SH-SY5Y (cell line): ENCODE results near the gene TOP3A.

Experiments
- GATA2 ChIP-seq: IDR thresholded peaks from 2 replicates; pipeline ENCODE4 v1.6.1; 2011; ENCODE audit warnings: mild to moderate bottlenecking, low read depth, low read length
- GATA3 ChIP-seq: IDR thresholded peaks from 2 replicates; pipeline ENCODE4 v1.6.1; 2011; ENCODE audit warnings: low read depth, mild to moderate bottlenecking, low read length, moderate library complexity

TOP3A gene

DNA sequence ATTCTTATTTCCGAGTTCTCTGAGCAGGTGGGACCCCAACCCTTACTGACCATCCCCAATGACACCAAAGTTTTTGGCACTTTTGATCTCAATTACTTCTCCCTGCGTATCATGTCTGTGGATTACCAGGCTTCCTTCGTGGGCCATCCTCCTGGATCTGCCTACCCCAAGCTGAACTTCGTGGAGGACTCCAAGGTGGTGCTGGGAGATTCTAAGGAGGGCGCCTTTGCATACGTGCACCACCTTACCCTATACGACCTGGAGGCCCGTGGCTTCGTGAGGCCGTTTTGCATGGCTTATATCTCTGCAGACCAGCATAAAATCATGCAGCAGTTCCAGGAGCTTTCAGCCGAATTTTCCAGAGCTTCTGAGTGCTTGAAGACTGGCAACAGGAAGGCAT is 1.2 kb upstream of the TOP3A start:
- no peak for TF ChIP-seq GATA2
- no peak for TF ChIP-seq GATA3

DNA sequence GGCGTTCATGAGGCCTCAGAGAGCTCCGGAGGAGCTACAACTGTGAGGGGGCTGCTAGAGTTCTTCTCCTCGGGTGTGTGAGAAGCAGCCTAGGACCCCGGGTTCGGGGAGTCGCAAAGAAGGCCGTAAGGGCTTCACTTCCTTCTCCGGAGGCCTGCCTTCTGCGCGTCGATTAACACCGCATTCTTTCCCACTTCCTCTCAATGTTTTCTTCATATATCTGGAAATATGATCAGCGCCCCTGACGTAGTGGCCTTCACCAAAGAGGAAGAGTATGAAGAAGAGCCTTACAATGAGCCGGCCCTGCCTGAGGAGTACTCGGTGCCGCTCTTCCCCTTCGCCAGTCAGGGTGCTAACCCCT is 748 bp upstream of the TOP3A start:
- TF ChIP-seq GATA2 (no peak), GATA3 (no peak)

- TF ChIP-seq GATA3: no peak
- 0 out of 2 replicates have a peak, but pooled peaks have one; percentile 4 for TF ChIP-seq GATA2
Measured at GRCh38 chr17:18314059-18314730, 599 bp downstream of the TOP3A start.

DNA sequence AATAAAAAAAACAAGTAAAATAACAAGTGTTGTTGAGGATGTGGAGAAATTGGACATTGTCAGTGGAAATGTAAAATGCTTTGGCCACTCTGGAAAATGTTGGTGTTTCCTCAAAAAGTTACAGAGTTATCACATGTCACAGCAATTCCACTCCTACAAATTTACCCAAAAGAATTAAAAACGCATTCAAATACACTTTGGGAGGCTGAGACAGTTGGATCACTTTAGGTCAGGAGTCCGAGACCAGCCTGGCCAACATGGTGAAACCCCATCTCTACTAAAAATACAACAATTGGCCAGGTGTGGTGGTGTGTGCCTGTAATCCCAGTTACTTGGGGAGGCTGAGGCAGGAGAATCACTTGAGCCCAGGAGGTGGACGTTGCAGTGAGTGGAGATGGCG is 5.6 kb downstream of the TOP3A start:
- no peak for TF ChIP-seq GATA2
- no peak for TF ChIP-seq GATA3

DNA sequence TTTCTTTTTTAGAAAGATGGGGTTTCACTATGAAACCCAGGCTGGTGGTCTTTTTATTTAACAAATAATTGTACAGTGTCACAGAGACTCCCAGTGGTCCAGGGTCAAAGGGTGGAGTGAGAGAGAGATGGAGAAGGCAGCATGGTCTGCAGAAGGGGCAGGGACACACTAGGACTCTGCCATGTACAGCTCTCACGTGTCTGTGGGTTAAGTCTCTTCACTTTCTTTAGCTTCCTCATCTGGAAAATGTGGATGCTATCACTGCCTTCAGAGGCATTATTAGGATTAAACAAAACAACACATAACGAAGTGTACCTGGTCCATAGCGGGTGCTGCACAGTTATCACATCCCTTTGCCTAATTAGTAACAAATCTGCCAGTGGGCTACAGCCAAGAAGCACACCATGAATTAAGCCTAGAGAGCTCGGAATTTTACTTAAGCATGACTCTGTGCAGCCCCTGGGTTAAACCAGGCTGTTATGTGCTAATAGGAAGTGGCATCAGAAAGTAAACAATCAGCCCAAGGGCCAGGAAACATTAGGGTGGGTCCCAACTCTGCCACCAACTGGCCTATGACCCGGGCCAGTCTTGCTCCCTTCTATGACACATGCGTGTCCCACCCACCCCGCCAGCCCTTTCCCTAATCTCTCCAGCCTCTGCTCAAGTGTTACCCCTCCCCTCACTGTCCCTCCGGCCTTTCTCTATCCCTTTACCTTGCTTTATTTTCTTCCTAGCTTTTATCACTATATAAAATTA is 13.9 kb downstream of the TOP3A start:
- TF ChIP-seq GATA2 (no peak), GATA3 (no peak)

DNA sequence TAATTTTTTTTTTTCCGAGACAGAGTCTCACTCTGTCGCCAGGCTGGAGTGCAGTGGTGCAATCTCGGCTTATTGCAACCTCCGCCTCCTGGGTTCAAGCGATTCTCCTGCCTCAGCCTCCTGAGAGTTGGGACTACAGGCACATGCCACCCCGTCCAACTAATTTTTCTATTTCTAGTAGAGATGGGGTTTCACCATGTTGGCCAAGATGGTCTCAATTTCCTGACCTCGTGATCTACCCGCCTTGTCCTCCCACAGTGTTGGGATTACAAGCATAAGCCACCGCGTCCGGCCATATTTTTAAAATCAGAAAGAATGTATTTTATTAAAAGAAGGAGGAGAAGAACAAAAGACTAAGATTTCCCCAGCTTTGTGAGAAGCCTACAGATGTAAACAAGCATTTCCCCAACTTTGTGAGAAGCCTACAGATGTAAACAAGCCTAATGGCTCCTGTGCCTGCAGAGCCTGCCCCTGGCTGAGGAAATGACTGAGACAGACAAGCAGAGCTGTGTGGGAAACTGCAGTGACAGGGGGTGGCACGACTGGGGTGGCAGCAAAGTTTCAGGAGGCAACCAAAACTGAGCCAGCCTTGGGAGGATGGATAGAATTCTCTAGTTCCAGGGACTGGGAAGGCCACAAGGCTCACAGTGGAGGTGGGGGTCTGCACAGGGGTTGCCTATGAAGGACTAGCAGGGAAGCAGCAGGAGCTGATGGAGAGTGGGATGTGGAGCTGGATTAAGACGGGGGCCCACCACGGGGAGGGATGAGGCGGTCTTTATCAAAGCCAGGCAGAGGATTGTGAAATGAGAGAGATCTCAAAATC is 22.9 kb downstream of the TOP3A start:
- TF ChIP-seq GATA3: no peak
- no peak for TF ChIP-seq GATA2

DNA sequence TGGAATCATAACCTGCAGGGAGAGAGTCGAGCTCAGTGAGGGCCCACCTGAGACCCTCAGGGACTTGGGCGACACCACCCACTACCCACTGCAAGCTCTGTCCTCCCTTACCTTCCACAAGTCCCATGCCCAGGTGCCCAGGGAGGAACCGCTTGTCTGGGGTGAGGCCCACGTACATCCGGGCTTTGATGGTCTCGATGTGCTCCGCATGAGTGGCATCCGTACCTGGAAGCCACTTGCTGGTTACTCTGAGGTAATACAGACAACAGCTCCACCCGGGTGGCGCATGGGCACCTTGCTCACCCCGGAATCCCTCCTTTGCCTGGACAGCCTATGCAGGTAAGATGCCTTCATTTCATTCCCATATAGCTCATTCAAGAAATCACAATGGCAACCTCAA is 29.5 kb downstream of the TOP3A start:
- TF ChIP-seq GATA3 (no peak), GATA2 (no peak)

- no peak for TF ChIP-seq GATA3
- no peak for TF ChIP-seq GATA2
Measured at GRCh38 chr17:18281788-18282187, 33.0 kb downstream of the TOP3A start.

- TF ChIP-seq GATA2: no peak
- TF ChIP-seq GATA3: no peak
Measured at GRCh38 chr17:18280766-18281371, 33.9 kb downstream of the TOP3A start.

DNA sequence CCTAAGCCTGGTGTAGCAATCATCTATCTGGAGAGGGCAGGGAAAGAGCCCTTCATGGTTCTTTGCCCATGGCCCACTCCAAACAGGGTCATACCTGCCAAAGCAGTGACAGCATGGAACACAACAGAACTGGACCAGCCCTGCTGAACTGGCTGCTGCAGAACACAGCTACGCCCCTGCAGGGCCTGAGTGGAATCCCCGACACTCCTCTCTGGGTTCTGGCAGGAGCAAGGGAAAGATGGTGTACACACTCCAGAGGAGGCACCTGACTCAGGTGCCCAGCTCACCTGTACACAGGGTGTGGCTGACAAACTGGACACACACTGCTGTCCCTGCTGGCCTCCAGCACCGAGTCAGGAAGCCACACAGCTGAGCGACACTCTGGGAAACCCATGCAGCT is 34.5 kb downstream of the TOP3A start:
- TF ChIP-seq GATA3 (no peak), GATA2 (no peak)

DNA sequence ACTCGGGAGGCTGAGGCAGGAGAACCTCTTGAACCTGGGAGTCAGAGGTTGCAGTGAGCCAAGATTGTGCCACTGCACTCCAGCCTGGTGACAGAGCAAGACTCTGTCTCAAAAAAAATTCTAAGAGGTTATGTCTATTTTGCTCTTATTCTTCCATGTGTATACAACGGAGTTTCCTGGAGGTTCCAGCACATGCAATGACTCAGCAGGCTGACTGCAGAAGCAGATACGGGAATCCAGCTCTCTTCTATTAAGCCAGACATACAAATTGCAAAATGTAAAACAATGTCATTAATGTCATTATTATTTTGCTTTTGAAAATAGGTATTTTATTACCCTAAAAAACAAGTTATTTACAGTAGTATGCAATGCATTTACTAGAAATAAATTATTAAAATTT is 35.9 kb downstream of the TOP3A start:
- no peak for TF ChIP-seq GATA2
- no peak for TF ChIP-seq GATA3

DNA sequence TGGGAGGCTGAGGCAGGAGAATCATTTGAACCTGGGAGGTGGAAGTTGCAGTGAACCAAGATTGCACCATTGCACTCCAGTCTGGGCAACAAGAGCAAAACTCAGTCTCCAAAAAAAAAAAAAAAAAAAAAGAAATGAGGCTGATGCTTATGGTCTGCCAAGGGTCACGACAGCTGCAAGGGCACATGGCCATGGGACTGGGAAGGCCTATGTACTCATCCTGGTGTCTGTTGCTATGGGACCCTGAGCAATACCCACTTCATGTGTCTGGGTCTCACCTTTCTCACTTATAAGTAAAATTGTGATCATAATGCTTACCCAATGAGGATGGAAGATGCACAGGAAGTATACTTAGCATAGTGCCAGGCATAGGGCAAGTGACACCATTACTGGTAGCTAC is 37.7 kb downstream of the TOP3A start:
- no peak for TF ChIP-seq GATA2
- no peak for TF ChIP-seq GATA3

GRCh38 chr17:18270046-18270931 is 44.5 kb downstream of the TOP3A start:
- TF ChIP-seq GATA2 (no peak), GATA3 (no peak)
